Activated CD4-positive, CD25-positive, alpha-beta regulatory T cell treated with anti-CD3 and anti-CD28 coated beads, Interleukin-2, amount 50 U/mL, for 72 hours (primary cell): ENCODE results near the gene LTC4S.
"Not testable (repeated sequence)": the region's sequence is repeated elsewhere in the genome, so short reads cannot be mapped to it uniquely, and the experiment has no call there.

Experiments used
- DNase-seq: peaks from one replicate; pipeline ENCODE4 v3.0.0; 2021

LTC4S gene

DNA sequence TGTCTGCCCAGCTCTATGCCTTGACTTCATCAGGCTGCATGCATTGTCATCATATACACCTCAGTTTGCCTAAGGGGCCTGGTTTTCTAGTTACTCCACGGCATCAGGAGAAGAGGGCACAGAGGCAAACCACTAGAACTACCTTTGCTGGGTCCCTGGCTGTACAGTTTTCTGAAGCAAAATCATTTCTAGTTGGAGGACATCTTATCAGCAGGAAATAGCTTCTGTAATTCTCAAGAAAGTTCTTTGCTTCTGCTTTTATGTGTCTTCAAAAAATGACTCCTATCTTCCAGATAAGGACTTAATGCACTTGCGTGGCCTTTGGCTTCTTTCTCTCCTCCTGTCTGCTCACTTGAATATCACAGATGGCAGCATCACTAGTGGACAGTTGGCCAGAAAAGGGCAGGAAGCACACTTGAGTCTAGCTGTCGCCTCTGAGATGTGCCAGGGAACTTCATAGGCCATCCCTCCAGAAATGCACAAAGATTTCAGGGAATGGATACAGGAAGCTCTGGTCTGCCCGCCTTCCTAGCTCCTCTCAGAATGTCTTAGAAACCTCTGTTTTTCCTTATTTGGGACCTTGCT is 22.4 kb upstream of the LTC4S start:
- no peak for DNase-seq

DNA sequence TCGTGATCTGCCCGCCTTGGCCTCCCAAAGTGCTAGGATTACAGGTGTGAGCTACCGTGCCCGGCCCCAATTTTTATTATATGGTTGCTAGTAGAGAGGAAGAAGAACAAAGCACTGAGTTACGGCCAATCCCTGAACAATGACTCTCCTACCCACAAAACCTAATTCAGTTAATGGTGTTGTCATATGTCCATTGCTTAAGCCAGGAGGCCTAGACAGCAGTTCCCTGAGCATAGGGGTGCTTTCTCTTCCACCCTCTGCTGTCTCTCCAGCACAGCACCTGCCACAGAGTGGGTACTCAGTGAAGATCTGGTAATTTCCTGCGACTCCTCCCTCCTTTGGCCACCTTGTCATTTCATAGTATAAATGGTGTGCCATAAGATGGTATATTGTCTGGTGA is 21.4 kb upstream of the LTC4S start:
- no peak for DNase-seq

DNA sequence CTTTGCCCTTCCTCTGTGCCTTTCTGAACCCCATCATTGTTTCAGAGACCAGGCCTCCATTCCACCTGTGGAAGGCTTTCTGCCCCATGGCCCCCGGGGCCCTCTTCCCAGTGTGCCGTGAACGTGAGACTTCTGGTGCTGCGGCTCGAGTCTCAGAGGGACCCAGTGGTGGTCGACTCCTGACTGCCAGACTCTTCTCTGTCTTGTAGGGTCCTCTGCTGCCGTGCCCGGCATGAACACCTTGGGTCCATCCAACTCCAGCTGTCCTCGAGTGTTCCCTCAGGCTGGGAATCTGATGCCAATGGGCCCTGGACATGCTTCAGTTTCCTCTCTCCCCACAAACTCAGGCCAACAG is 20.1 kb upstream of the LTC4S start:
- no peak for DNase-seq

DNA sequence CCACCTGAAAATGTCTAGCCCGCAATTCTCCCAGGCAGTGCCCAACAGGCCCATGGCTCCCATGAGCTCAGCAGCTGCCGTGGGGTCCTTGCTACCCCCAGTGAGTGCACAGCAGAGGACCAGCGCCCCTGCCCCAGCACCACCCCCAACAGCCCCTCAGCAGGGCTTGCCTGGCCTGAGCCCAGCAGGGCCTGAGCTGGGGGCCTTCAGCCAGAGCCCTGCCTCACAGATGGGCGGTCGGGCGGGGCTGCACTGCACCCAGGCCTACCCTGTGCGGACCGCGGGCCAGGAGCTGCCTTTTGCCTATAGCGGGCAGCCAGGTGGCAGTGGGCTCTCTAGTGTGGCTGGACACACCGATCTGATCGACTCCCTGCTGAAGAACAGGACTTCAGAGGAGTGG is 19.3 kb upstream of the LTC4S start:
- DNase-seq: no peak

DNA sequence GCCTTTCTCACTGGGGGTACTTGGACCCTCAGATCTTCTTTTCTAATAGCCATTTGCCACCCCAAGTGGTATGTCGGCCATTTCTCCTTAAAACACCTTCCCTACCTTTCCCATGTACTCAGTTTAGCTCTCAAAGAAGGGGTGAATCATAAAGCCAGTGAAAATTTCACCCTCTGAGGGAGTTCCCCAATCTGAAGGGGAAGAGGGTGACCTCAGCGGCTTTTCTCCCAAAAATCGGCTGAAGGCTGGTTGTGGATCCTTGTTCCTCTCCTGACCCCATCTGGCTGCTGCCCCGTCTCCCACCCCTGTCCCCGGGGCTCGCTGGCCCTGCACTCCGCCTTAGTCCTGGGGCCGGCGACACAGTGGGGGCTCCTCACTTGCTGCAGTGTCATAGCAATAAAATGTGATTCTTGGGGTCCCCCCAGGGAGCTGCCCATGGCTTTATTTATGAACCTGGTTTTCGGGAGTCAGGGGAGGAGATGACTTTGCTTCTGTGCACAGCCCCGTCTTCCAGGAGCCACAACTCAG is 17.3 kb upstream of the LTC4S start:
- no peak for DNase-seq

DNA sequence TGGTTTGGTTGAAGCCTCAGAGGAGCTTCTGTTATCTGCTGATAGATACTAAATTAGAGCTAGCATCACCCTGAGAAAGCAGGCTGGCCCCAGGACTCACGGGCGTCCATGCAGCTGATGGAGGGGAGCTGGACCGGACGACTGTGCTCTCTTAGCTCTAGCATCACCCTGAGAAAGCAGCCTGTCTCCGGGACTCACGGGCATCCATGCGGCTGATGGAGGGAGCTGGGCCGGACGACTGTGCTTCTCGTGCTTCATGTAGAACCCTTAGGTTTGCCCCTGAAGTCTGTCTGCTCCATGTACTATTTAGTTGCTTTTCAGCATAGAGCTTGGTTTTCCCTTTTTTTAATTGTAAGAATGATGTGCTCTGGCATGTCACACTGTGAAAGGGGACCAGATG is 16.3 kb upstream of the LTC4S start:
- no peak for DNase-seq

DNA sequence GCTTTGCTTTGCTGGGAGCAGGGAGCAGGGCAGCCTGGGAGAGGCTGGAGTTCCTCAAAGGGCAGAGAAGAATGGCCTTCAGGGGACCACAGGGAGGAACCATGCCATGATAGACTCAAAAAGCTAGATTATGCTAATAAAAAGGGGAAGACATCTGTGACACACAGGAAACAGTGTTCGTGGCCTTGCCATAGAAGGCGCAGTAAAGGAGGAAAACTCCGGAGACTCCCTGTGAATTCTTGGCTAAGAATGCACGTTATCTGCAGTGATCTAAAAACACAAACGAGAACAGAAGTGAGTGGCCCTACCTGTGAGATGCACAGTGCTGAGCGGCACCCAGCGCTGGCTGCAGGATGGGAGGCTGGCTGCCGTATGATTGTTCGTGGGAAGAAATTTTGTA is 15.9 kb upstream of the LTC4S start:
- no peak for DNase-seq

DNA sequence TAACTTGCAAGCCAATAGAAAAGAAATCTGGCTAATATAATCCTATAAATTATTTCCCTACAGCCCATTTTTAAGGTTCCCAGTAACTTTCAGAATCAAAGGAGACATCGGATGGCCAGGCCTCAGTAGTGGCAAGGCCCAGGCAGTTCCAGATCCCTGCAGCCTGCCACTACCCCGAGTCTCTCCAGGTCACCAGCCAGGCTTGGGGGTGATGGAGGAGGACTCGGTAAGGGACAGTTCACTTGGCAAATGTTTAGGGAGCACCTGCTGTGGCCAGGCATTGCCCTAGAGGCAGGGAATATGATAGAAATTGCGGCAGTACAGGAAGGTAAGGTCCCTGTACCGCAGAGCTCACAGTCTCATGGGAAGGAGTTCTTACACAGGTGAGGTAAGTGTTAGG is 15.2 kb upstream of the LTC4S start:
- DNase-seq: no peak

DNA sequence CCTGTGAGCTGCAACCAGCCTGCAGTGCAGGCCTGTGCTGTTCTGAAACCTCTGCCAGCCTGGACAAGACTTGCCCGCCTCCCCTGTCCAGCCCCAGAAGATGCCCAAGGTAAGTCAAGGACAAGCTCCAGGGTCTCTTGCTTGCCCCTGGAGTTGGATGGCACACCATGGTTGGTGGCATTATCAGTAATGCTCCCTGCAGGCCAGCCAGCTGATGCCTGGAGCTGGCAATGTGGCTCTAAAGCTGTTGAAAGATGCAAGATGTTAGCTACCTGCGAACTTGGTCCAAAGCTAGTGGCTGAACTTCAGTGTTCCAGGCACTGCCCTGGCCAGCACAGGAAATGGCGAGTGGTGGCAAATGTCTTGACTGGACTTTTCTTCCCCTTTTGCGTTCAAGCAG is 14.0 kb upstream of the LTC4S start:
- DNase-seq: no peak

DNA sequence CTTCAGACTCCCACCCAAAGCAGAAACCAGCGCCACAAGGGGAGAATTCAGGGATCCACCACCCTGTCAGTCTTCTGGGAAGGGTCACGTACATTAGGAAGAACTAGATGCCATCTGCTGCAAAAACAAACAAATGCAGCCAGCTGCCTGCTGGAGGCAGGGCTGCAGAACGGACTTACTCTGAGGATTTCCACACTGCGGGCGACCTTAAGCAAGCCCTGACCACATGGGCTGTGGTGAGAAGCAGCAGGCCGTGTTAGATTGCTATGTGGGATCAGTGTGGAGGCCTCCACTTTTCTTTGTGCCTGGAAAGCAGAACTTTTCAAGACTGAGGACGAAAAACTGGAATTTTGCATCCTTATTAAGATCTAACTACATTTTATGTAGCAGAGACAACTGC is 13.4 kb upstream of the LTC4S start:
- DNase-seq: no peak

DNA sequence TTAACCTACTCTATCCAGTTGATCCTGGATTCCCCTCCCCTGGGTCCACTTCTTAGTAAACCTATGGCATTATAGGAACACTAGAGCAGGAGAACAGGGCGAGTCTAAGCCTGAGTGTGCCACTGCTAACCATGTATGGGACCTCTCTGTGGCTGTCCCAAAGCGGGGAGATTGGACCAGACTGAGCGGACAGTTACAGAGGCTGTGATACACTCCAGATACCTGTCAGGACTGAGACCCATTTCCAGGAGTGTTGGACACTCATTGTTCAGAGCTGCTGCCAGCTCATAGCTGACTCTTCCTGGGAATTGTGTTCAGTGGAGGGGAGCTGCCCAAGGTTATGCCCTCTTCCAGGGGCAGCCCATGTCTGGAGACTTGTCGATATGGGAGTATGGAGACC is 11.9 kb upstream of the LTC4S start:
- no peak for DNase-seq

DNA sequence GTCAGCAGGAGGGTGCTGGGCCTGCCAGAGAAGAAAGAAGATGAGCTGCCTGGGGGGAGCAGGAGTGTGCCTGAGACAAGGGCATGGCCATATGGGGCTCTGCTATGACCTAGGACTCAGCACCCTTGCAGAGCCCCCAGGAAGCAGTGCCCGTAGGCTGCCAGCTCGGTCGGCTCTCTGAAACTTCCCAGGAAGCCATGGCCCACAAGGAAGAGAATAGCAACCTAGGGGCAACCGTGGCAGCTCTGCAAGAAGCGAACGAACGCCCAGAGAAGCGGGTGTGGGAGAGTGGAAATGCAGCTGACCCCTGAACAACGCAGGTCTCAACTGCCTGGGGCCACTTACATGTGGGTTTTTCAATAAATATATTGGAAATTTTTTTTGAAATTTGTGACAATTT is 10.7 kb upstream of the LTC4S start:
- DNase-seq: no peak

DNA sequence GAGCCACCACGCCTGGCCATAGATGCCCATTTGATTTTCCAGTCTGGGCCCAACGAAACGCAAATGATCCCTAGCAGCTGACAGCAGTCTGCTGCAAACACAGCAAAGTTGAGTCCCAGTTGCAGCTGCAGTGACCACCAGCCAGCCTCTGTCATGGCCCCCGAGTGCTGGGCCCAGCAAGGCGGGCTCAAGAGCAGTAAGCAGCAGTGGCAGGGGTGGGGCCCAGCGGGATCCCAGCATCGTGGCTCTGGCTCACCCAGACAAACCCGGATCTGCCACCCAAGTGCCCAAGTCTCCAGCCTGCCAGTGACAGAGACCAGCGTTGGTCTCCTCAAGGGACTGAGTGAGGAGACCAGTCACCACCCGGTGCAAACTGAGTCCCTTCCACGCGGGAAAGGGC is 6.9 kb upstream of the LTC4S start:
- DNase-seq: no peak

DNA sequence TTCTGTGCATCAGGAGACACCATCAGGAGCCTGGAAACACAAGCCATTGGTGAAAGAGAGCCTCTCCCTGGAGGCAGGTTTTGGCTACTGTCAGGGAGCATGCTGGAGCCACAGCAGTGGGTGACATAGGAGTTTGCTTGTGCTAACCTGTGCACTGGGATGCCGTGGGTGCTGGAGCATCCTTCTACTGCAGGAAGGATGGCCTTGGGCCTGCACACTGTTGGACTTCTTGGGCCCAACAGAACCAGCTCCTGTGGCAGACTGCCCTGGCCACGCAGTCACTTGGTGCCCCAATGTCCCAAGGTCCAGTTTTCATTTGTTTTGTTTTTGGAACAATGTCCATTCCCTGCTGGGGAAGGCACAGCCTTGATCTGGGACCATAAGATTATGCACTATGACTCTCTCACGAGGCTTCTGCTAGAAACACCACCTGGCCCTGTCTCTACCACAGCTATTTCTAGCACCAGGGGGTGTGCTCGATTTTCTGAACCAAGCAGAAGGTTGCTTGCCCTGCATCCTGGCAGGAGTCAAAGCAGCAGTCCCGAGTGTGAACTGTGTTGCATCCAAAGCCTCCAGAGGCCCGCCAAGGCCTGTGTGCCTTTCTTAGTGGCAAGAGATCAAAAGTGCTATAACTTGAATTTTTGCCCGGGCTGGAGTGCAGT is 5.5 kb upstream of the LTC4S start:
- no peak for DNase-seq

DNA sequence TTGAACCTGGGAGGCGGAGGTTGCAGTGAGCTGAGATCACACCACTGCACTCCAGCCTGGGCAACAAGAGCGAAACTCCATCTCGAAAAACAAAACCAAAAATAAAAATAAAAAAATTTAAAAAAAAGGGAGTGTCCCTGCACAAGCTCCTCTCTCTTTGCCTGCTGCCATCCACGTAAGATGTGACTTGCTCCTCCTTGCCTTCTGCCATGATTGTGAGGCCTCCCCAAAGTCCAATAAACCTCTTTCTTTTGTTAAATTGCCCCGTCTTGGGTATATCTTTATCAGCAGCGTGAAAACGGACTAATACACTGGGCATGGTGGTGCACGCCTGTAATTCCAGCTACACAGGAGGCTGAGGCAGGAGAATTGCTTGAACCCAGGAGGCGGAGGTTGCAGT is 4.5 kb upstream of the LTC4S start:
- DNase-seq: not testable (repeated sequence)

DNA sequence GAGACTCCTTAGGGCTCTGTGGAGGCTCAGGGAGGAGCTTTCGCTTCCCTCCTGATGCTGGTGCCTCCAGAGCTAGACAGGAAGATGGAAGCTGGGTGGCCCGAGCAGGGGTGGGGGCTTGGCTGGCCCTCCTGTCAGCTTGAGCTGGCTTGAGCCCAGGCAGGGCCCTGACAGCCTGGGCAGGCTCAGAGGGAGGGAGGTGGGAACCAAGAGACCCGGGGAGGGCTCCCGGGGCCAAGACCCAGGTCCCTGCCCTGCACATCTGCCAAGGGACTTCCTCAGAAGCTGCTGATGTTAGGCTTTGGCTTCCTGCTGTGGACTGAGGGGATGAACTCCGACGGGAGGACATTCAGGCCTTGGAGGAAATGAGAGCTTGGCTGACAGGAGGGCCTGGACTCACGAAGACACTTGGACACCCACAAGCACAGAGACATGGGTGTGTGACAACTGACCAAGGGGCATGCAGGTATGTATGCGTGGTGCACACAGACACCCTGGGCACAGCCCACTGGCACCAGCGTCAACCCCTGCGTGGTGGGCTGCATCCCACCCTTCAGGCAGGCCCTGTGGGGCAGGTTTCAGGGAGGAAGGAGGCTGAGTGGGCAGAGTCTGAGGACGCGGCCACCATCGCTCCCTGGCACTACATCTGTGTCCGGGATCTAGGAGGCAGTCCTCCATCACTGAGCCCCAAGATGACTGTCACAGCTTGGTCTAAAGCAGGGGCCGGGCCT is 1.7 kb upstream of the LTC4S start:
- no peak for DNase-seq

DNA sequence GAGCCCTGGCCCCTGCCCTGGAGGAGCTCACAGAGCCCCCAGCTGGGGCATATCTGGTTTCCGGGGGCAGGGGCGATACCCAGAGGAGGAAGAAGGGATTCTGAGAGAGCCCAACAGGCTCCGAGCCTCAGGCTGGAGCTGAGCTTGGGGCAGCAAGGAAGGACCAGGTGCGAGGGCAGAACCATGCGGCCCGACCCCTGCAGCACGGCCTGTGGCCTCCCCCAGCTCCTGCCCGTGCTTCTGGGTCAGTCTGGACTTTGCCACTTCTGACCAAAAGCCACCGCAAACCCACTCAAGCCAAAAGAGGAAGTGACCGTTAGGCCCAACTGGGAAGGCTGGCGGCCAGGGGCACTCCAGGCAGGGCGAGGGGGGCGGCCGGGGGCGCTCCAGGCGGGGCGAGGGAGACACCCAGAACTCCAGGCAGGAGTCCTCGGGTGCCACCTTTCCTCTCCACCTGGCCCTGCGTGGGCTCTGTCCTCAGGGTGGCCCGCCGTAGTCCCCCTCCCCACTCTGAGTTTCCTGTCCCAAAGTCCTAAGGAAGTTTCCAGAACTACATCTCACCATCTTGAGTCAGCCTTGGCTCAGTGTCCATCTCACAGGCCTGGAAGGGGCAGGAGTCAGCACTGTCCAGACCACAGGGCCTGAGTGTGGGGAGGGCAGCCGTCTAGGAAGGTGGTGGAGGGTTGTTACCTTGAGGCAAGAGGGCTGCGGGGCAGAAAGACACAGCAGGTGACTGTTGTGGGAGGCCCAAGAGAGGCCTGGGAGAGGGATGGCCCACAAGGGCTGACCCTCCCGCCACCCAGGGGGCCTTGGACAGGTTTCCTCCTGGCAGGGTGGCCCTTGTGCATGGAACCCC is 946 bp upstream of the LTC4S start:
- DNase-seq: no peak

DNA sequence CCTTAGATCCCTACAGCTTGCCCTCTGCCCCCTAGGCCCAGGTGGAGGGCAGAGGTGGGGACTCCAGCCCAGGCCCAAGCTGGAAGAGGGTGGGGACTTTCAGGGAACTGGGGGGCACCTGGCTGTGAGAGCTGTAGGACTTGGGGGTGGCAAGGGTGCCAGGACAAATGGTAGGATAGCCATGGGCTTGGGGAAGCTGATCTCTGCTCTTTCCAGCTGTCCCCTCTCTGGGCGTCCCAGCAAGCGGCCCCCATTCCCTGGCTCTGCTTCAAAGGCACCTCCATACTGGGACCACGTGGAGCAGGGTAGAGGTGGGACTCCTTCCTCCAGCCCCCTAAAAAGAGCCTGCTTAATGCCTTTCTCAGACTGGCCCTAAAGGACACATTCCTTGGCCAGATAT is 385 bp downstream of the LTC4S start:
- no peak for DNase-seq

DNA sequence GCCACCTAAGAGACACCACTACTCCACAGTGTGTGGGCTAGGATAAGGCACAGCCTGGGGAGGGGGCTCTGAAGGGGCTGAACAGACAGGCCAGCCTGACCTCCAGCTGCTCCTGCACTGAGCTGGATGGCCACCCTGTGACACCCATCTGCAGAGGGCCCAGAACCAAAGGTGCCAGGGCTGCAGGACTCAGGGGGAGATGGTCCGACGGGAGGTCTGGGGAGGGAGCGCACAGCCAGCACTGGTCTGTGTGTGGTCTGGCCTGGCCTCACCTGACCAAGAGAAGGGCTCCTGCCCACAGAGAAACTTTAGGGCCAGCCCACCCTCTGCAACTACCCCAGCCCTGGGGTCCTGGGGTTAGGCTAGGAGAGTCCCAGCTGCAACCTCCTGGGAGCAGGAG is 789 bp downstream of the LTC4S start:
- no peak for DNase-seq

DNA sequence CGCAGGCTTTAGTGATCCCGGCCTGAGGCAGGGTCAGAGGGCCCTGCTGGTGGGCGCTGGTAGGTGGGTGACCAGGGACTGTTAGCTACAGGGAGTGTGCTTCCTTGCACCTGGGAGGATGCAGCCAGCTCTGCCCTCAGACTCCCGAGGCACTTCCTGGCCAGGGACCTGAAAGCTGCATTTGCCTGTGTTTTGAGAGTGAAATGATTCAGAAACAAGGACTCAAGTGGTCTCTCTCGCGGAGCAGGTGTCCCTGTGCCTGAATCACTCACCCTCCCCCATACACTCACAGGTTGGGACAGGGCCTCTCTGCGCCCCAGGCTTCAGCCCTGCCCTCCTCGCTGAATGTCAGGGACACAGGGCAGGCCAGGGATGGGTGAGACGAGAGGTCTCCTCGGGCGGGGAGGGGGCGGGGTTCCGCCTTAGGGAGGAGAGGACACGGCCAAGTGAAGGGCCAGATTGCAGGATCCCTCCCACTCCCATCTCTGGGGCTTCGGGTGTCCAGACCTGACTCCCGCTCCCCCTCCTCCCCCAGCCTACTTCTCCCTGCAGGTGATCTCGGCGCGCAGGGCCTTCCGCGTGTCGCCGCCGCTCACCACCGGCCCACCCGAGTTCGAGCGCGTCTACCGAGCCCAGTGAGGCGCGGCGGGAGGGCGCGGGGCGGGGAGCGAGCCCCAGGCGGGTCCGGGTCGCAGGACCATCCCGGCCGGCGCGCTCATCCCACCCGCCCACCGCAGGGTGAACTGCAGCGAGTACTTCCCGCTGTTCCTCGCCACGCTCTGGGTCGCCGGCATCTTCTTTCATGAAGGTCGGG is 1.5 kb downstream of the LTC4S start:
- no peak for DNase-seq

DNA sequence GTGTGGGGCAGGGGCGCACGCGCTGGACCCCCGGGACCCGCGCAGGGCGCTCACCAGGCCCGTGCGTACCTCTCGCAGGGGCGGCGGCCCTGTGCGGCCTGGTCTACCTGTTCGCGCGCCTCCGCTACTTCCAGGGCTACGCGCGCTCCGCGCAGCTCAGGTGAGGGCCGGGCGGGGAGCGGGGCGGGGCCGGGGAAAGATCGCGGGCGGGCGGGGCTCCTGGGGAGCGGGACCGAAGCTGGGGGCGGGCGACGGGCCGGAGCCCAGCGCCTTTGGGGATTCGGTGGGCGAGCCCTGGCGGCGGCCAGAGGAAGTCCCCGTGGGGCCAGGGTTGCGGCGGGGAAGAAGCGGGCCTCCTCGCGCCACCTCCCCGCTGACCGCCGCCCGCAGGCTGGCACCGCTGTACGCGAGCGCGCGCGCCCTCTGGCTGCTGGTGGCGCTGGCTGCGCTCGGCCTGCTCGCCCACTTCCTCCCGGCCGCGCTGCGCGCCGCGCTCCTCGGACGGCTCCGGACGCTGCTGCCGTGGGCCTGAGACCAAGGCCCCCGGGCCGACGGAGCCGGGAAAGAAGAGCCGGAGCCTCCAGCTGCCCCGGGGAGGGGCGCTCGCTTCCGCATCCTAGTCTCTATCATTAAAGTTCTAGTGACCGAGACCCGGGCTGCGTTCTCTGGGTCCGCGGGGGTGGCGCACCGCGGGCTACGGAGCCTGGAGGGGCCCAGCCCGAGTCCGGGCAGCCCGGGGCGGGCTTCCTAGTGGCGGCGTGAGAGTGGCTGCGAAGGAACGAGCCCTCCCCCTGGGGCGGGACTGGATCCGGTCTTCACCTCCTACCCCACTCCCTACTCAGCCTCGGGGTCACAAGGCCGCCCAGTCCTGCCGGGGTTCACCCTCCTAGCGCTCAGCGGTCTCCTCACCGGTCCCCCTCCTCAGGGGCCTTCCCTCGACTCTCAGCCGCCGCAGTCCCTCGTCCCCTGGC is 2.4 kb downstream of the LTC4S start:
- DNase-seq: peak; percentile 81
